Immature natural killer cell (primary cell): ENCODE measurements around the gene OSBPL6. TPM values are rescaled to one million over a fixed set of nuclear protein-coding genes. Genes with fewer than 3 reads are reported as not detected.

Source experiments
- DNase-seq, 3 donors: peaks; one replicate each; pipeline ENCODE4 v3.0.0; 2022; ENCODE audit warnings: mixed read lengths in 1 of 3
- H3K27ac Mint-ChIP-seq, 6 donors: one replicate each; pipeline ENCODE4 v1.8.0; 2020; ENCODE audit warnings: mixed read lengths in 6 of 6, mild to moderate bottlenecking in 5 of 6, inconsistent platforms in 4 of 6, moderate library complexity in 3 of 6
- H3K27me3 Mint-ChIP-seq, 3 donors: one replicate each; pipeline ENCODE4 v1.8.0; 2020 to 2021; ENCODE audit warnings: low read depth in 3 of 3, mild to moderate bottlenecking in 3 of 3, mixed read lengths in 3 of 3, moderate library complexity in 3 of 3, inconsistent platforms in 1 of 3
- H3K36me3 Mint-ChIP-seq, 3 donors: one replicate each; pipeline ENCODE4 v1.8.0; 2020; ENCODE audit warnings: mixed read lengths in 3 of 3, inconsistent platforms in 2 of 3, mild to moderate bottlenecking in 2 of 3
- H3K4me1 Mint-ChIP-seq, 2 donors: one replicate each; pipeline ENCODE4 v1.8.0; 2020; ENCODE audit warnings: inconsistent platforms in 2 of 2, mild to moderate bottlenecking in 2 of 2, mixed read lengths in 2 of 2, moderate library complexity in 1 of 2
- H3K4me3 Mint-ChIP-seq, 5 donors: one replicate each; pipeline ENCODE4 v1.8.0; 2020; ENCODE audit warnings: mild to moderate bottlenecking in 5 of 5, mixed read lengths in 5 of 5, inconsistent platforms in 3 of 5, moderate library complexity in 3 of 5
- H3K9me3 Mint-ChIP-seq, 6 donors: one replicate each; pipeline ENCODE4 v1.8.0; 2020; ENCODE audit warnings: mild to moderate bottlenecking in 6 of 6, mixed read lengths in 6 of 6, inconsistent platforms in 4 of 6, moderate library complexity in 3 of 6
- polyA plus RNA-seq, 3 donors: library from polyadenylated mRNA; unstranded; fragments of 300-500 nt; fragmentation: Illumina TruSeq; gene quantifications; one replicate each; pipeline ENCODE4 v1.2.3, GENCODE V29; 2021

Gene OSBPL6
- polyA plus RNA-seq, 3 donors from 2014 or later, result not detected

GRCh38 chr2:178205853-178206521, 11.7 kb downstream of the OSBPL6 start:
- no peak for DNase-seq
- H3K9me3 Mint-ChIP-seq, result no peaks in the 10 kb centered on the region
- H3K4me3 Mint-ChIP-seq, result no peak overlapping the region
- no peaks in the 10 kb centered on the region for H3K36me3 Mint-ChIP-seq
- H3K27ac Mint-ChIP-seq, result no peak overlapping the region
- no peaks in the 10 kb centered on the region for H3K4me1 Mint-ChIP-seq
- H3K27me3 Mint-ChIP-seq, result peaks cover 1 to 4% (median 2%) of the 10 kb centered on the region in 3 donors

- Mint-ChIP-seq H3K27me3 (peaks cover 0 to 2% (median 2%) of the 10 kb centered on the region in 3 donors), H3K4me3 (no peak overlapping the region), H3K4me1 (no peaks in the 10 kb centered on the region), H3K36me3 (no peaks in the 10 kb centered on the region), H3K9me3 (no peaks in the 10 kb centered on the region), H3K27ac (no peak overlapping the region)
- DNase-seq, result no peak
Observed at GRCh38 chr2:178208336-178208735, 14.0 kb downstream of the OSBPL6 start.

- no peaks in the 10 kb centered on the region for H3K9me3 Mint-ChIP-seq
- DNase-seq, result no peak
- H3K27me3 Mint-ChIP-seq, result peaks cover 0 to 3% (median 2%) of the 10 kb centered on the region in 3 donors
- no peak overlapping the region for H3K27ac Mint-ChIP-seq
- H3K4me1 Mint-ChIP-seq, result no peaks in the 10 kb centered on the region
- H3K36me3 Mint-ChIP-seq, result no peaks in the 10 kb centered on the region
- H3K4me3 Mint-ChIP-seq, result no peak overlapping the region
Observed at GRCh38 chr2:178208817-178209216, 14.5 kb downstream of the OSBPL6 start.

- H3K27me3 Mint-ChIP-seq, result peaks cover 0 to 4% (median 2%) of the 10 kb centered on the region in 3 donors
- H3K9me3 Mint-ChIP-seq, result no peaks in the 10 kb centered on the region
- no peaks in the 10 kb centered on the region for H3K36me3 Mint-ChIP-seq
- no peaks in the 10 kb centered on the region for H3K4me1 Mint-ChIP-seq
- H3K27ac Mint-ChIP-seq, result no peak overlapping the region
- H3K4me3 Mint-ChIP-seq, result no peak overlapping the region
- no peak for DNase-seq
Observed at GRCh38 chr2:178211460-178211859, 17.1 kb downstream of the OSBPL6 start.

- no peaks in the 10 kb centered on the region for H3K9me3 Mint-ChIP-seq
- no peaks in the 10 kb centered on the region for H3K4me1 Mint-ChIP-seq
- H3K36me3 Mint-ChIP-seq, result no peaks in the 10 kb centered on the region
- H3K27me3 Mint-ChIP-seq, result peaks cover under 1 to 4% (median 2%) of the 10 kb centered on the region in 3 donors
- no peak overlapping the region for H3K4me3 Mint-ChIP-seq
- DNase-seq, result no peak
- H3K27ac Mint-ChIP-seq, result no peak overlapping the region
Observed at GRCh38 chr2:178211943-178212342, 17.6 kb downstream of the OSBPL6 start.

- H3K27ac Mint-ChIP-seq, result no peak overlapping the region
- DNase-seq, result no peak
- peaks cover 0 to 6% (median 6%) of the 10 kb centered on the region in 3 donors for H3K27me3 Mint-ChIP-seq
- no peak overlapping the region for H3K4me3 Mint-ChIP-seq
- no peaks in the 10 kb centered on the region for H3K36me3 Mint-ChIP-seq
- H3K9me3 Mint-ChIP-seq, result no peaks in the 10 kb centered on the region
- H3K4me1 Mint-ChIP-seq, result no peaks in the 10 kb centered on the region
Observed at GRCh38 chr2:178213991-178214390, 19.7 kb downstream of the OSBPL6 start.

GRCh38 chr2:178219247-178219646, 24.9 kb downstream of the OSBPL6 start:
- H3K4me1 Mint-ChIP-seq, result no peaks in the 10 kb centered on the region
- H3K36me3 Mint-ChIP-seq, result no peaks in the 10 kb centered on the region
- H3K27ac Mint-ChIP-seq, result no peak overlapping the region
- DNase-seq, result no peak
- H3K9me3 Mint-ChIP-seq, result peaks cover 0 to 2% (median 0%) of the 10 kb centered on the region in 6 donors
- peaks cover 2 to 11% (median 10%) of the 10 kb centered on the region in 3 donors for H3K27me3 Mint-ChIP-seq
- H3K4me3 Mint-ChIP-seq, result no peak overlapping the region

GRCh38 chr2:178220814-178221213, 26.5 kb downstream of the OSBPL6 start:
- Mint-ChIP-seq H3K36me3 (no peaks in the 10 kb centered on the region), H3K9me3 (peaks cover 0 to 2% (median 0%) of the 10 kb centered on the region in 6 donors), H3K27ac (no peak overlapping the region), H3K27me3 (peaks cover 2 to 13% (median 10%) of the 10 kb centered on the region in 3 donors), H3K4me3 (no peak overlapping the region), H3K4me1 (no peaks in the 10 kb centered on the region)
- no peak for DNase-seq

GRCh38 chr2:178221556-178221955, 27.2 kb downstream of the OSBPL6 start:
- Mint-ChIP-seq H3K27ac (no peak overlapping the region), H3K36me3 (no peaks in the 10 kb centered on the region), H3K4me3 (no peak overlapping the region), H3K27me3 (peaks cover 7 to 15% (median 12%) of the 10 kb centered on the region in 3 donors), H3K4me1 (no peaks in the 10 kb centered on the region), H3K9me3 (peaks cover 0 to 2% (median 0%) of the 10 kb centered on the region in 6 donors)
- no peak for DNase-seq

- no peaks in the 10 kb centered on the region for H3K36me3 Mint-ChIP-seq
- no peak overlapping the region for H3K27ac Mint-ChIP-seq
- peaks cover 6 to 12% (median 11%) of the 10 kb centered on the region in 3 donors for H3K27me3 Mint-ChIP-seq
- H3K4me1 Mint-ChIP-seq, result no peaks in the 10 kb centered on the region
- no peak overlapping the region for H3K4me3 Mint-ChIP-seq
- peaks cover 0 to 2% (median 0%) of the 10 kb centered on the region in 6 donors for H3K9me3 Mint-ChIP-seq
- no peak for DNase-seq
Observed at GRCh38 chr2:178223806-178224205, 29.5 kb downstream of the OSBPL6 start.

GRCh38 chr2:178225006-178225805, 30.9 kb downstream of the OSBPL6 start:
- Mint-ChIP-seq H3K4me3 (no peak overlapping the region), H3K4me1 (no peaks in the 10 kb centered on the region), H3K36me3 (no peaks in the 10 kb centered on the region), H3K27me3 (peaks cover 6 to 12% (median 11%) of the 10 kb centered on the region in 3 donors), H3K27ac (no peak overlapping the region), H3K9me3 (peaks cover 0 to 2% (median 0%) of the 10 kb centered on the region in 6 donors)
- DNase-seq, result no peak

GRCh38 chr2:178227187-178227586, 32.9 kb downstream of the OSBPL6 start:
- H3K36me3 Mint-ChIP-seq, result no peaks in the 10 kb centered on the region
- H3K4me1 Mint-ChIP-seq, result no peaks in the 10 kb centered on the region
- H3K4me3 Mint-ChIP-seq, result no peak overlapping the region
- H3K27me3 Mint-ChIP-seq, result peaks cover 6 to 15% (median 10%) of the 10 kb centered on the region in 3 donors
- H3K9me3 Mint-ChIP-seq, result peaks cover 0 to 2% (median 0%) of the 10 kb centered on the region in 6 donors
- H3K27ac Mint-ChIP-seq, result no peak overlapping the region
- no peak for DNase-seq

- H3K27ac Mint-ChIP-seq, result no peak overlapping the region
- peaks cover 2 to 10% (median 6%) of the 10 kb centered on the region in 3 donors for H3K27me3 Mint-ChIP-seq
- no peaks in the 10 kb centered on the region for H3K9me3 Mint-ChIP-seq
- H3K4me3 Mint-ChIP-seq, result no peak overlapping the region
- DNase-seq, result no peak
- H3K4me1 Mint-ChIP-seq, result no peaks in the 10 kb centered on the region
- no peaks in the 10 kb centered on the region for H3K36me3 Mint-ChIP-seq
Observed at GRCh38 chr2:178229927-178230326, 35.6 kb downstream of the OSBPL6 start.

- no peaks in the 10 kb centered on the region for H3K9me3 Mint-ChIP-seq
- no peak for DNase-seq
- peaks cover 2 to 9% (median 6%) of the 10 kb centered on the region in 3 donors for H3K27me3 Mint-ChIP-seq
- H3K27ac Mint-ChIP-seq, result no peak overlapping the region
- H3K4me1 Mint-ChIP-seq, result no peaks in the 10 kb centered on the region
- H3K4me3 Mint-ChIP-seq, result no peak overlapping the region
- H3K36me3 Mint-ChIP-seq, result no peaks in the 10 kb centered on the region
Observed at GRCh38 chr2:178230396-178230795, 36.1 kb downstream of the OSBPL6 start.
